Neural cell (in vitro differentiated cells): ENCODE measurements around the gene LMBRD2. TPM values are rescaled to one million over a fixed set of nuclear protein-coding genes. Genes with fewer than 3 reads are reported as not detected.

ENCODE experiments used
- H2AFZ ChIP-seq: fragments of 200-600, 300-800 bp; sonication (generic), shearing (Covaris generic); 2 replicates; pipeline ENCODE4 v1.6.0; 2014; ENCODE audit warnings: low read depth, mild to moderate bottlenecking, antibody characterized with exemption, low read length, moderate library complexity
- H3F3A ChIP-seq: fragments of 200-600 bp; shearing (Covaris generic); 2 replicates; pipeline ENCODE4 v1.6.1; 2016; ENCODE audit warnings: mild to moderate bottlenecking, moderate library complexity, mixed read lengths, antibody characterized with exemption, low read length; ENCODE audit not compliant: insufficient read depth, poor library complexity, severe bottlenecking
- H3K27ac ChIP-seq: fragments of 200-600, 300-800 bp; sonication (generic), shearing (Covaris generic); 2 replicates; pipeline ENCODE4 v1.5.1; 2014; ENCODE audit warnings: mild to moderate bottlenecking, low read length, moderate library complexity
- H3K27me3 ChIP-seq: fragments of 300-800, 200-600 bp; sonication (generic), shearing (Covaris generic); 2 replicates; pipeline ENCODE4 v1.6.0; 2014; ENCODE audit warnings: mild to moderate bottlenecking, low read depth, low read length, moderate library complexity; ENCODE audit not compliant: insufficient read depth
- H3K36me3 ChIP-seq: fragments of 300-800, 200-600 bp; sonication (generic), shearing (Covaris generic); 2 replicates; pipeline ENCODE4 v1.5.1; 2014; ENCODE audit warnings: mild to moderate bottlenecking, antibody characterized with exemption, low read length, moderate library complexity; ENCODE audit not compliant: insufficient read depth
- H3K4me2 ChIP-seq: fragments of 300-800, 200-600 bp; sonication (generic), shearing (Covaris generic); 2 replicates; pipeline ENCODE4 v1.6.0; 2014; ENCODE audit warnings: mild to moderate bottlenecking, low read length
- H3K4me3 ChIP-seq: fragments of 300-800, 200-600 bp; sonication (generic), shearing (Covaris generic); 2 replicates; pipeline ENCODE4 v1.5.1; 2014; ENCODE audit warnings: mild to moderate bottlenecking, low read length, moderate library complexity
- H3K79me2 ChIP-seq: fragments of 200-600 bp; shearing (Covaris generic); replicated peaks from 2 replicates; pipeline ENCODE4 v1.6.0; 2014; ENCODE audit warnings: mild to moderate bottlenecking, low read length, moderate library complexity; ENCODE audit not compliant: insufficient read depth
- H3K9ac ChIP-seq: fragments of 300-800, 200-600 bp; sonication (generic), shearing (Covaris generic); 2 replicates; pipeline ENCODE4 v1.6.1; 2016; ENCODE audit warnings: mild to moderate bottlenecking, low read length, mixed read lengths
- H3K9me2 ChIP-seq: fragments of 200-600 bp; shearing (Covaris generic); 2 replicates; pipeline ENCODE4 v1.6.1; 2016; ENCODE audit warnings: mild to moderate bottlenecking, low read length, mixed read lengths; ENCODE audit not compliant: insufficient read depth
- H3K9me3 ChIP-seq: fragments of 200-600, 300-800 bp; sonication (generic), shearing (Covaris generic); 2 replicates; pipeline ENCODE4 v1.6.1; 2016; ENCODE audit warnings: mild to moderate bottlenecking, mixed run types, low read length, moderate library complexity, mixed read lengths
- H4K20me1 ChIP-seq: fragments of 200-600 bp; shearing (Covaris generic); 2 replicates; pipeline ENCODE4 v1.6.1; 2016; ENCODE audit warnings: mild to moderate bottlenecking, mixed run types; ENCODE audit not compliant: insufficient read depth
- EP300 ChIP-seq: fragments of 450-650 bp; conservative IDR thresholded peaks from 2 replicates; pipeline ENCODE4 v1.6.1; 2014; ENCODE audit warnings: antibody characterized with exemption, mild to moderate bottlenecking, moderate library complexity; ENCODE audit not compliant: poor library complexity, severe bottlenecking
- EZH2 ChIP-seq: fragments of 200-600, 300-800 bp; shearing (Covaris generic), sonication (generic); IDR thresholded peaks from 2 replicates; pipeline ENCODE4 v1.6.1; 2014; ENCODE audit warnings: antibody characterized with exemption, low read length, borderline replicate concordance, mild to moderate bottlenecking; ENCODE audit not compliant: insufficient read depth, poor library complexity, severe bottlenecking
- MXI1 ChIP-seq: fragments of 450-650 bp; conservative IDR thresholded peaks from 2 replicates; pipeline ENCODE4 v1.6.1; 2014; ENCODE audit warnings: antibody characterized with exemption, mild to moderate bottlenecking; ENCODE audit not compliant: poor library complexity, severe bottlenecking
- POLR2AphosphoS5 ChIP-seq: IDR thresholded peaks from 2 replicates; pipeline ENCODE4 v1.6.1; 2012
- RAD21 ChIP-seq: fragments of 450-650 bp; conservative IDR thresholded peaks from 2 replicates; pipeline ENCODE4 v1.6.1; 2014; ENCODE audit warnings: antibody characterized with exemption, mild to moderate bottlenecking, moderate library complexity
- SMC3 ChIP-seq: fragments of 450-650 bp; conservative IDR thresholded peaks from 2 replicates; pipeline ENCODE4 v1.6.1; 2014; ENCODE audit warnings: antibody characterized with exemption, mild to moderate bottlenecking, moderate library complexity; ENCODE audit not compliant: poor library complexity
- TAF1 ChIP-seq: IDR thresholded peaks from 2 replicates; pipeline ENCODE4 v1.6.1; 2012; ENCODE audit warnings: low read depth
- polyA plus RNA-seq: library from polyadenylated mRNA; depleted of rRNA; stranded (reverse); fragments of >200 nt; gene quantifications from 2 replicates; pipeline ENCODE4 v1.2.3, GENCODE V29; 2014
- TF ChIP-seq, protein P1 (sequence below): fragments of 450-650 bp; IDR thresholded peaks from 2 replicates; pipeline ENCODE4 v1.5.1; 2014; ENCODE audit warnings: antibody characterized with exemption, mild to moderate bottlenecking, moderate library complexity; ENCODE audit not compliant: poor library complexity, severe bottlenecking
- TF ChIP-seq, protein P2 (sequence below): IDR thresholded peaks from 2 replicates; pipeline ENCODE4 v1.6.1; 2012; ENCODE audit warnings: borderline replicate concordance

Gene LMBRD2
- polyA plus RNA-seq, 1 donor from 2014 or later, result 25.7 TPM

GRCh38 chr5:36164461-36164860 is 12.8 kb upstream of the LMBRD2 start:
- peaks cover 22% of the 10 kb centered on the region for H3K36me3 ChIP-seq
- no peaks in the 10 kb centered on the region for H3K27me3 ChIP-seq
- H3F3A ChIP-seq, result no peaks in the 10 kb centered on the region
- no peaks in the 10 kb centered on the region for H3K79me2 ChIP-seq
- no peak overlapping the region for H3K9ac ChIP-seq
- no peak overlapping the region for H2AFZ ChIP-seq
- no peaks in the 10 kb centered on the region for H3K9me2 ChIP-seq
- TF ChIP-seq, protein P1, sequence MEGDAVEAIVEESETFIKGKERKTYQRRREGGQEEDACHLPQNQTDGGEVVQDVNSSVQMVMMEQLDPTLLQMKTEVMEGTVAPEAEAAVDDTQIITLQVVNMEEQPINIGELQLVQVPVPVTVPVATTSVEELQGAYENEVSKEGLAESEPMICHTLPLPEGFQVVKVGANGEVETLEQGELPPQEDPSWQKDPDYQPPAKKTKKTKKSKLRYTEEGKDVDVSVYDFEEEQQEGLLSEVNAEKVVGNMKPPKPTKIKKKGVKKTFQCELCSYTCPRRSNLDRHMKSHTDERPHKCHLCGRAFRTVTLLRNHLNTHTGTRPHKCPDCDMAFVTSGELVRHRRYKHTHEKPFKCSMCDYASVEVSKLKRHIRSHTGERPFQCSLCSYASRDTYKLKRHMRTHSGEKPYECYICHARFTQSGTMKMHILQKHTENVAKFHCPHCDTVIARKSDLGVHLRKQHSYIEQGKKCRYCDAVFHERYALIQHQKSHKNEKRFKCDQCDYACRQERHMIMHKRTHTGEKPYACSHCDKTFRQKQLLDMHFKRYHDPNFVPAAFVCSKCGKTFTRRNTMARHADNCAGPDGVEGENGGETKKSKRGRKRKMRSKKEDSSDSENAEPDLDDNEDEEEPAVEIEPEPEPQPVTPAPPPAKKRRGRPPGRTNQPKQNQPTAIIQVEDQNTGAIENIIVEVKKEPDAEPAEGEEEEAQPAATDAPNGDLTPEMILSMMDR, result no peak
- TF ChIP-seq, protein P2, sequence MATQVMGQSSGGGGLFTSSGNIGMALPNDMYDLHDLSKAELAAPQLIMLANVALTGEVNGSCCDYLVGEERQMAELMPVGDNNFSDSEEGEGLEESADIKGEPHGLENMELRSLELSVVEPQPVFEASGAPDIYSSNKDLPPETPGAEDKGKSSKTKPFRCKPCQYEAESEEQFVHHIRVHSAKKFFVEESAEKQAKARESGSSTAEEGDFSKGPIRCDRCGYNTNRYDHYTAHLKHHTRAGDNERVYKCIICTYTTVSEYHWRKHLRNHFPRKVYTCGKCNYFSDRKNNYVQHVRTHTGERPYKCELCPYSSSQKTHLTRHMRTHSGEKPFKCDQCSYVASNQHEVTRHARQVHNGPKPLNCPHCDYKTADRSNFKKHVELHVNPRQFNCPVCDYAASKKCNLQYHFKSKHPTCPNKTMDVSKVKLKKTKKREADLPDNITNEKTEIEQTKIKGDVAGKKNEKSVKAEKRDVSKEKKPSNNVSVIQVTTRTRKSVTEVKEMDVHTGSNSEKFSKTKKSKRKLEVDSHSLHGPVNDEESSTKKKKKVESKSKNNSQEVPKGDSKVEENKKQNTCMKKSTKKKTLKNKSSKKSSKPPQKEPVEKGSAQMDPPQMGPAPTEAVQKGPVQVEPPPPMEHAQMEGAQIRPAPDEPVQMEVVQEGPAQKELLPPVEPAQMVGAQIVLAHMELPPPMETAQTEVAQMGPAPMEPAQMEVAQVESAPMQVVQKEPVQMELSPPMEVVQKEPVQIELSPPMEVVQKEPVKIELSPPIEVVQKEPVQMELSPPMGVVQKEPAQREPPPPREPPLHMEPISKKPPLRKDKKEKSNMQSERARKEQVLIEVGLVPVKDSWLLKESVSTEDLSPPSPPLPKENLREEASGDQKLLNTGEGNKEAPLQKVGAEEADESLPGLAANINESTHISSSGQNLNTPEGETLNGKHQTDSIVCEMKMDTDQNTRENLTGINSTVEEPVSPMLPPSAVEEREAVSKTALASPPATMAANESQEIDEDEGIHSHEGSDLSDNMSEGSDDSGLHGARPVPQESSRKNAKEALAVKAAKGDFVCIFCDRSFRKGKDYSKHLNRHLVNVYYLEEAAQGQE, result no peak
- TF ChIP-seq EP300 (no peak), SMC3 (no peak), EZH2 (no peak), POLR2AphosphoS5 (no peak), RAD21 (no peak), TAF1 (no peak), MXI1 (no peak)
- H3K4me3 ChIP-seq, result no peak overlapping the region
- H4K20me1 ChIP-seq, result no peaks in the 10 kb centered on the region
- no peak overlapping the region for H3K4me2 ChIP-seq
- no peaks in the 10 kb centered on the region for H3K9me3 ChIP-seq
- H3K27ac ChIP-seq, result no peak overlapping the region

DNA sequence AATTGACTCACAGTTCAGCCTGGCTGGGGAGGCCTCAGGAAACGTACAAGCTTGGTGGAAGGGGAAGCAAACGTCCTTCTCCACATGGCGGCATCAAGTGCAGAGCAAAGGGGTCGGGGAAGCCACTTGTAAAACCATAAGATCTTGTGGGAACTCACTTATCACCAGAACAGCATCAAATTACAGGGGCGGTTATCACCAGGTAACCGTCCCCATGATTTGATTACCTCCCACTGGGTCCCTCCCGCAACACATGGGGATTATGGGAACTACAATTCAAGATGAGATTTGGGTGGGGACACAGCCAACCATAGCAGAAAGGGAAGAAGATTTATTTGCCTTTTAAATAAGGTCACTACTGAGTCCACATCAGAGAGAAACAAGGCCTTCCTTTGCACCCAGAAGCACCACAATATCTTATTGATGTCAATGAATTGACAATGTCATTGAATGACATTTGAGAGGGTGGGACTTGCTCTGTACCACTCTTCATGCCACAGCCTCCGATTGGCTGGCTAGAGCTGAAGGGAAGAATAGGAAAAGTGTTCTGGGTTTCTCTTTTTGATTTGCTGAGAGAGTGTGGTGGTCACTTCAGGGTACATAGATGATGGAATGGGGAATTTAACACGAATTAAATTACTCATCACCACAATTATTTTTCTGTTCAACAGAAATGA is 11.3 kb upstream of the LMBRD2 start:
- no peaks in the 10 kb centered on the region for H4K20me1 ChIP-seq
- H3K79me2 ChIP-seq, result peaks cover 3% of the 10 kb centered on the region
- H3F3A ChIP-seq, result no peaks in the 10 kb centered on the region
- no peaks in the 10 kb centered on the region for H3K9me2 ChIP-seq
- no peak overlapping the region for H3K4me3 ChIP-seq
- no peaks in the 10 kb centered on the region for H3K27me3 ChIP-seq
- H3K9me3 ChIP-seq, result no peaks in the 10 kb centered on the region
- no peak overlapping the region for H2AFZ ChIP-seq
- peaks cover 25% of the 10 kb centered on the region for H3K36me3 ChIP-seq
- no peak overlapping the region for H3K4me2 ChIP-seq
- TF ChIP-seq EZH2, result no peak
- no peak for TF ChIP-seq EP300
- H3K27ac ChIP-seq, result no peak overlapping the region
- H3K9ac ChIP-seq, result no peak overlapping the region
